HCT116 (cell line): Measurements from ENCODE around the gene OR10AD1. TPM values are rescaled to one million over a fixed set of nuclear protein-coding genes. Genes with fewer than 3 reads are reported as not detected.

Source experiments
- ATAC-seq: fragments of 200-7000 bp; cut with Tn5 transposase; 2 replicates; pipeline ENCODE4 v1.9.1; 2020; ENCODE audit warnings: mild to moderate bottlenecking, moderate library complexity
- BruUV-seq: library from RNA; stranded (reverse); fragments of 400-500 nt; replicated peaks from 2 replicates; lab custom pipeline; 2021; lab: Mats Ljungman, UMichigan
- CTCF ChIA-PET: fragments of 300-600 bp; sonication (Branson Sonifier 250); formaldehyde crosslinking; loops from one replicate; lab custom pipeline; 2021; ENCODE audit warnings: antibody characterized with exemption; lab: Charles Lee
- POLR2A ChIA-PET: fragments of 300-600, 350-600 bp; sonication (Branson Sonifier 250); formaldehyde crosslinking; loops from one replicate; lab custom pipeline; 2021; ENCODE audit warnings: antibody characterized with exemption; lab: Charles Lee
- RAD21 ChIA-PET, 2 experiments: fragments of 300-600 bp; sonication (Branson Sonifier 250); formaldehyde crosslinking; loops; one replicate each; lab custom pipeline; 2023; ENCODE audit warnings: low total read pairs in 2 of 2; ENCODE audit not compliant: uncharacterized antibody in 2 of 2, unreplicated experiment in 2 of 2, low non-redundant PET in 1 of 2; lab: Charles Lee
- DNase-seq: peaks from one replicate; pipeline ENCODE4 v3.0.0-alpha.2; 2010; ENCODE audit warnings: low read depth, low spot score
- H2AFZ ChIP-seq: fragments of 200-600 bp; shearing (Covaris generic), sonication (generic); 2 replicates; pipeline ENCODE4 v1.6.1; 2017; ENCODE audit warnings: low read depth, mixed run types, mixed read lengths, antibody characterized with exemption, low read length; ENCODE audit not compliant: poor library complexity, severe bottlenecking
- H3K27ac ChIP-seq: 2 replicates; pipeline ENCODE4 v1.5.1; 2012; ENCODE audit warnings: low read depth, low read length
- H3K27me3 ChIP-seq: fragments of 200-600 bp; sonication (generic); 2 replicates; pipeline ENCODE4 v1.6.1; 2016; ENCODE audit warnings: mixed run types, low read length, mixed read lengths; ENCODE audit not compliant: insufficient read depth
- H3K36me3 ChIP-seq, 2 experiments: fragments of 200-500 bp in 1 of 2; fragments of 200-600 bp in 1 of 2; sonication (Bioruptor generic) in 1 of 2; sonication (generic) in 1 of 2; 2 replicates each; pipeline versions ENCODE4 v1.5.1 to v1.6.1; 2014 to 2016; ENCODE audit warnings: low read length in 2 of 2, inconsistent platforms in 1 of 2, mixed read lengths in 1 of 2, mixed run types in 1 of 2; ENCODE audit not compliant: insufficient read depth in 2 of 2, control insufficient read depth in 1 of 2
- H3K4me1 ChIP-seq, 2 experiments: fragments of 200-600 bp in 1 of 2; sonication (generic) in 1 of 2; 2 replicates each; pipeline versions ENCODE4 v1.5.1 to v1.6.1; 2012 to 2017; ENCODE audit warnings: low read length in 2 of 2, inconsistent platforms in 1 of 2, mild to moderate bottlenecking in 1 of 2, mixed read lengths in 1 of 2, mixed run types in 1 of 2, moderate library complexity in 1 of 2; ENCODE audit not compliant: insufficient read depth in 2 of 2, control insufficient read depth in 1 of 2
- H3K4me2 ChIP-seq: fragments of 200-600 bp; sonication (generic); 2 replicates; pipeline ENCODE4 v1.6.1; 2017; ENCODE audit warnings: mixed run types, low read length, mixed read lengths
- H3K4me3 ChIP-seq, 2 experiments: fragments of 200-600 bp in 1 of 2; sonication (generic) in 1 of 2; replicated peaks in 1 of 2; 2 replicates each; pipeline ENCODE4 v1.5.1; 2011 to 2016; ENCODE audit warnings: low read length in 2 of 2, control low read depth in 1 of 2, low read depth in 1 of 2, mild to moderate bottlenecking in 1 of 2, mixed read lengths in 1 of 2, mixed run types in 1 of 2
- H3K79me2 ChIP-seq: fragments of 200-600 bp; sonication (generic); 2 replicates; pipeline ENCODE4 v1.6.1; 2017; ENCODE audit warnings: mild to moderate bottlenecking, mixed run types, low read length, moderate library complexity, mixed read lengths; ENCODE audit not compliant: insufficient read depth
- H3K9ac ChIP-seq: fragments of 200-600 bp; sonication (generic); 2 replicates; pipeline ENCODE4 v1.6.1; 2016; ENCODE audit warnings: low read length, mixed read lengths
- H3K9me2 ChIP-seq: fragments of 200-600 bp; sonication (generic), shearing (Covaris generic); 2 replicates; pipeline ENCODE4 v1.6.1; 2017; ENCODE audit warnings: mixed run types, mild to moderate bottlenecking, moderate library complexity; ENCODE audit not compliant: insufficient read depth
- H3K9me3 ChIP-seq, 2 experiments: fragments of 200-500 bp in 1 of 2; fragments of 200-600 bp in 1 of 2; sonication (Bioruptor generic) in 1 of 2; sonication (generic) in 1 of 2; 2 replicates each; pipeline ENCODE4 v1.6.1; 2014 to 2017; ENCODE audit warnings: low read length in 2 of 2, mixed read lengths in 2 of 2, inconsistent platforms in 1 of 2, low read depth in 1 of 2, mild to moderate bottlenecking in 1 of 2, mixed run types in 1 of 2, moderate library complexity in 1 of 2; ENCODE audit not compliant: control insufficient read depth in 1 of 2, insufficient read depth in 1 of 2
- H4K20me1 ChIP-seq: fragments of 200-600 bp; sonication (generic), shearing (Covaris generic); 2 replicates; pipeline ENCODE4 v1.6.1; 2017; ENCODE audit warnings: mixed run types, mild to moderate bottlenecking, moderate library complexity; ENCODE audit not compliant: insufficient read depth
- CBX3 ChIP-seq: IDR thresholded peaks from 2 replicates; pipeline ENCODE4 v1.6.1; 2012; ENCODE audit warnings: low read depth
- CEBPB ChIP-seq: IDR thresholded peaks from 2 replicates; pipeline ENCODE4 v1.6.1; 2012; ENCODE audit warnings: low read depth
- CTCF ChIP-seq, 3 experiments: fragments of 200-600 bp in 1 of 3; sonication (generic) in 1 of 3; IDR thresholded peaks in 2 of 3; conservative IDR thresholded peaks in 1 of 3; 2 replicates each; pipeline ENCODE4 v1.5.1; 2012 to 2017; ENCODE audit warnings: low read depth in 2 of 3, low read length in 2 of 3, antibody characterized with exemption in 1 of 3, borderline replicate concordance in 1 of 3, control low read depth in 1 of 3, mild to moderate bottlenecking in 1 of 3, mixed read lengths in 1 of 3, mixed run types in 1 of 3, moderate library complexity in 1 of 3; ENCODE audit not compliant: insufficient read depth in 1 of 3
- EZH2phosphoT487 ChIP-seq: fragments of 200-600 bp; IDR thresholded peaks from 2 replicates; pipeline ENCODE4 v1.6.1; 2018; ENCODE audit warnings: antibody characterized with exemption, borderline replicate concordance
- POLR2A ChIP-seq: IDR thresholded peaks from 2 replicates; pipeline ENCODE4 v1.7.0; 2011; ENCODE audit warnings: borderline replicate concordance; ENCODE audit not compliant: insufficient read depth, insufficient read length; ENCODE audit errors: extremely low read depth
- TCF7L2 ChIP-seq: IDR thresholded peaks from 2 replicates; pipeline ENCODE4 v1.7.0; 2011; ENCODE audit warnings: borderline replicate concordance, inconsistent platforms; ENCODE audit not compliant: insufficient read depth, insufficient read length; ENCODE audit errors: extremely low read depth
- ZBTB33 ChIP-seq: IDR thresholded peaks from 2 replicates; pipeline ENCODE4 v1.6.1; 2011; ENCODE audit warnings: mild to moderate bottlenecking, low read length, moderate library complexity; ENCODE audit not compliant: insufficient replicate concordance; ENCODE audit errors: extremely low read depth
- ZFX ChIP-seq: fragments of 450-650 bp; IDR thresholded peaks from 2 replicates; pipeline ENCODE4 v1.6.1; 2017
- intact Hi-C: fragments of 100-400 bp; cut with micrococcal nuclease; formaldehyde crosslinking; loops from 2 replicates; pipeline ENCODE4 v1.10.0; 2022
- total RNA-seq: library from RNA; stranded (reverse); gene quantifications from one replicate; pipeline ENCODE4 v1.2.1, GENCODE V29; 2021; ENCODE audit not compliant: unreplicated experiment
- TF ChIP-seq, protein P1 (sequence below): IDR thresholded peaks from 2 replicates; pipeline ENCODE4 v1.6.1; 2012; ENCODE audit warnings: low read depth

The OR10AD1 gene
- total RNA-seq, 1 experiment from 2014 or later, result not detected

- Histone ChIP-seq H3K79me2 (no peaks in the 10 kb centered on the region), H3K4me1 (no peaks in the 10 kb centered on the region), H3K9me2 (no peaks in the 10 kb centered on the region), H3K4me3 (no peak overlapping the region), H3K27ac (no peak overlapping the region), H2AFZ (no peak overlapping the region), H3K36me3 (no peaks in the 10 kb centered on the region), H3K4me2 (no peak overlapping the region), H3K9me3 (no peaks in the 10 kb centered on the region), H4K20me1 (no peaks in the 10 kb centered on the region), H3K9ac (no peak overlapping the region), H3K27me3 (peaks cover under 1% of the 10 kb centered on the region; the same call in 1 of the 2 replicates)
- TF ChIP-seq CEBPB, result no peak
- no peak for TF ChIP-seq ZBTB33
- TF ChIP-seq, protein P1, sequence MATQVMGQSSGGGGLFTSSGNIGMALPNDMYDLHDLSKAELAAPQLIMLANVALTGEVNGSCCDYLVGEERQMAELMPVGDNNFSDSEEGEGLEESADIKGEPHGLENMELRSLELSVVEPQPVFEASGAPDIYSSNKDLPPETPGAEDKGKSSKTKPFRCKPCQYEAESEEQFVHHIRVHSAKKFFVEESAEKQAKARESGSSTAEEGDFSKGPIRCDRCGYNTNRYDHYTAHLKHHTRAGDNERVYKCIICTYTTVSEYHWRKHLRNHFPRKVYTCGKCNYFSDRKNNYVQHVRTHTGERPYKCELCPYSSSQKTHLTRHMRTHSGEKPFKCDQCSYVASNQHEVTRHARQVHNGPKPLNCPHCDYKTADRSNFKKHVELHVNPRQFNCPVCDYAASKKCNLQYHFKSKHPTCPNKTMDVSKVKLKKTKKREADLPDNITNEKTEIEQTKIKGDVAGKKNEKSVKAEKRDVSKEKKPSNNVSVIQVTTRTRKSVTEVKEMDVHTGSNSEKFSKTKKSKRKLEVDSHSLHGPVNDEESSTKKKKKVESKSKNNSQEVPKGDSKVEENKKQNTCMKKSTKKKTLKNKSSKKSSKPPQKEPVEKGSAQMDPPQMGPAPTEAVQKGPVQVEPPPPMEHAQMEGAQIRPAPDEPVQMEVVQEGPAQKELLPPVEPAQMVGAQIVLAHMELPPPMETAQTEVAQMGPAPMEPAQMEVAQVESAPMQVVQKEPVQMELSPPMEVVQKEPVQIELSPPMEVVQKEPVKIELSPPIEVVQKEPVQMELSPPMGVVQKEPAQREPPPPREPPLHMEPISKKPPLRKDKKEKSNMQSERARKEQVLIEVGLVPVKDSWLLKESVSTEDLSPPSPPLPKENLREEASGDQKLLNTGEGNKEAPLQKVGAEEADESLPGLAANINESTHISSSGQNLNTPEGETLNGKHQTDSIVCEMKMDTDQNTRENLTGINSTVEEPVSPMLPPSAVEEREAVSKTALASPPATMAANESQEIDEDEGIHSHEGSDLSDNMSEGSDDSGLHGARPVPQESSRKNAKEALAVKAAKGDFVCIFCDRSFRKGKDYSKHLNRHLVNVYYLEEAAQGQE, result no peak
- no peak for TF ChIP-seq ZFX
- TF ChIP-seq TCF7L2, result no peak
- no peak for TF ChIP-seq POLR2A
- TF ChIP-seq CBX3, result no peak
- TF ChIP-seq CTCF (IDR thresholded peaks at IDR 0.05 in 2 of 3, conservative IDR thresholded peaks at IDR 0.05 in 1 of 3; ENCODE audit: borderline replicate concordance in 1 of 3, insufficient read depth in 1 of 3, low read depth in 2 of 3, low read length in 2 of 3), result no peak
- TF ChIP-seq EZH2phosphoT487, result no peak
- no TSS peak for BruUV-seq
- ChIA-PET CTCF (no interaction called here), POLR2A (no interaction called here), RAD21 (no interaction called here)
- intact Hi-C loops, result no loop called here
- ATAC-seq, result no peak
- DNase-seq, result no peak
Measured at GRCh38 chr12:48220701-48221100, 17.6 kb upstream of the OR10AD1 start.
